OCI-LY7 (cell line): ENCODE data around the gene PCSK9. TPM values are rescaled to one million over a fixed set of nuclear protein-coding genes. Genes with fewer than 3 reads are reported as not detected.

Experiments used
- BruUV-seq: library from RNA; stranded (reverse); fragments of 400-500 nt; replicated peaks from 2 replicates; lab custom pipeline; 2021; lab: Mats Ljungman, UMichigan
- CTCF ChIA-PET: fragments of 300-600 bp; sonication (Branson Sonifier 250); formaldehyde crosslinking; loops from one replicate; lab custom pipeline; 2022; ENCODE audit warnings: antibody characterized with exemption; ENCODE audit not compliant: unreplicated experiment; lab: Charles Lee
- POLR2A ChIA-PET: fragments of 300-600 bp; sonication (Branson Sonifier 250); formaldehyde crosslinking; loops from one replicate; lab custom pipeline; 2022; ENCODE audit warnings: antibody characterized with exemption; lab: Charles Lee
- DNase-seq: peaks from one replicate; pipeline ENCODE4 v3.0.0-alpha.2; 2015; ENCODE audit warnings: low spot score
- H2AFZ ChIP-seq: fragments of 200-600 bp; sonication (generic), shearing (Covaris generic); 2 replicates; pipeline ENCODE4 v1.6.1; 2014; ENCODE audit warnings: mild to moderate bottlenecking, antibody characterized with exemption, low read length, moderate library complexity
- H3K27ac ChIP-seq: fragments of 200-600 bp; sonication (generic); 2 replicates; pipeline ENCODE4 v1.5.1; 2014; ENCODE audit warnings: mixed run types, low read depth, mild to moderate bottlenecking, moderate library complexity, low read length, inconsistent platforms; ENCODE audit not compliant: poor library complexity, severe bottlenecking
- H3K36me3 ChIP-seq: fragments of 200-600 bp; sonication (generic); 2 replicates; pipeline ENCODE4 v1.6.1; 2014; ENCODE audit warnings: mild to moderate bottlenecking, antibody characterized with exemption, low read length, moderate library complexity, mixed read lengths; ENCODE audit not compliant: insufficient read depth
- H3K4me1 ChIP-seq: fragments of 200-600 bp; sonication (generic); 2 replicates; pipeline ENCODE4 v1.5.1; 2014; ENCODE audit warnings: mild to moderate bottlenecking, low read length; ENCODE audit not compliant: insufficient read depth, poor library complexity, severe bottlenecking
- H3K4me2 ChIP-seq: fragments of 200-600 bp; sonication (generic); 2 replicates; pipeline ENCODE4 v1.6.1; 2014; ENCODE audit warnings: mild to moderate bottlenecking, low read length
- H3K4me3 ChIP-seq: fragments of 200-600 bp; sonication (generic); 2 replicates; pipeline ENCODE4 v1.5.1; 2014; ENCODE audit warnings: mild to moderate bottlenecking, low read depth, low read length; ENCODE audit not compliant: poor library complexity, severe bottlenecking
- H3K79me2 ChIP-seq: fragments of 200-600 bp; sonication (generic); 2 replicates; pipeline ENCODE4 v1.6.1; 2016; ENCODE audit warnings: low read depth, mild to moderate bottlenecking, low read length, moderate library complexity, mixed read lengths; ENCODE audit not compliant: insufficient read depth
- H3K9me2 ChIP-seq: fragments of 200-600 bp; sonication (generic); 2 replicates; pipeline ENCODE4 v1.6.1; 2016; ENCODE audit warnings: mild to moderate bottlenecking, low read length, mixed read lengths; ENCODE audit not compliant: insufficient read depth
- H3K9me3 ChIP-seq: fragments of 200-600 bp; sonication (generic); 2 replicates; pipeline ENCODE4 v1.6.1; 2014; ENCODE audit warnings: mild to moderate bottlenecking, mixed run types, low read length, mixed read lengths
- H4K20me1 ChIP-seq: fragments of 200-600 bp; sonication (generic); 2 replicates; pipeline ENCODE4 v1.6.1; 2014; ENCODE audit warnings: mild to moderate bottlenecking, antibody characterized with exemption, low read length, moderate library complexity, mixed read lengths; ENCODE audit not compliant: insufficient read depth
- EZH2phosphoT487 ChIP-seq: fragments of 200-600 bp; sonication (generic); IDR thresholded peaks from 2 replicates; pipeline ENCODE4 v1.6.1; 2018; ENCODE audit warnings: low read depth, borderline replicate concordance, mild to moderate bottlenecking, mixed run types, antibody characterized with exemption, low read length, moderate library complexity, mixed read lengths
- intact Hi-C: fragments of 100-400 bp; cut with micrococcal nuclease; formaldehyde crosslinking; loops from one replicate; pipeline ENCODE4 v1.10.0; 2022; ENCODE audit not compliant: unreplicated experiment
- total RNA-seq, 2 experiments: library from RNA; depleted of rRNA in 1 of 2; stranded (reverse); fragments of >200 nt in 1 of 2; shearing (Covaris generic) in 1 of 2; gene quantifications; 2 replicates each; pipeline ENCODE4 v1.2.3, GENCODE V29; 2014 to 2022
- TF ChIP-seq, protein P1 (sequence below): fragments of 200-600 bp; sonication (generic); conservative IDR thresholded peaks from 2 replicates; pipeline ENCODE4 v1.5.1; 2014; ENCODE audit warnings: mild to moderate bottlenecking, antibody characterized with exemption, low read length, moderate library complexity, mixed read lengths

Gene PCSK9
- total RNA-seq, 2 experiments from 2014 or later, result not detected

- no peaks in the 10 kb centered on the region for H3K9me3 ChIP-seq
- no peaks in the 10 kb centered on the region for H3K4me1 ChIP-seq
- no peak overlapping the region for H3K4me2 ChIP-seq
- H2AFZ ChIP-seq, result no peak overlapping the region
- POLR2A ChIA-PET, result no interaction called here
- intact Hi-C loops, result no loop called here
- no peaks in the 10 kb centered on the region; the same call in 1 of the 2 replicates for H4K20me1 ChIP-seq
- no peak for TF ChIP-seq EZH2phosphoT487
- TF ChIP-seq, protein P1, sequence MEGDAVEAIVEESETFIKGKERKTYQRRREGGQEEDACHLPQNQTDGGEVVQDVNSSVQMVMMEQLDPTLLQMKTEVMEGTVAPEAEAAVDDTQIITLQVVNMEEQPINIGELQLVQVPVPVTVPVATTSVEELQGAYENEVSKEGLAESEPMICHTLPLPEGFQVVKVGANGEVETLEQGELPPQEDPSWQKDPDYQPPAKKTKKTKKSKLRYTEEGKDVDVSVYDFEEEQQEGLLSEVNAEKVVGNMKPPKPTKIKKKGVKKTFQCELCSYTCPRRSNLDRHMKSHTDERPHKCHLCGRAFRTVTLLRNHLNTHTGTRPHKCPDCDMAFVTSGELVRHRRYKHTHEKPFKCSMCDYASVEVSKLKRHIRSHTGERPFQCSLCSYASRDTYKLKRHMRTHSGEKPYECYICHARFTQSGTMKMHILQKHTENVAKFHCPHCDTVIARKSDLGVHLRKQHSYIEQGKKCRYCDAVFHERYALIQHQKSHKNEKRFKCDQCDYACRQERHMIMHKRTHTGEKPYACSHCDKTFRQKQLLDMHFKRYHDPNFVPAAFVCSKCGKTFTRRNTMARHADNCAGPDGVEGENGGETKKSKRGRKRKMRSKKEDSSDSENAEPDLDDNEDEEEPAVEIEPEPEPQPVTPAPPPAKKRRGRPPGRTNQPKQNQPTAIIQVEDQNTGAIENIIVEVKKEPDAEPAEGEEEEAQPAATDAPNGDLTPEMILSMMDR, result no peak
- H3K27ac ChIP-seq, result no peak overlapping the region
- H3K9me2 ChIP-seq, result no peaks in the 10 kb centered on the region
- DNase-seq, result no peak
- no TSS peak for BruUV-seq
- H3K36me3 ChIP-seq, result no peaks in the 10 kb centered on the region
- CTCF ChIA-PET, result no interaction called here
- H3K4me3 ChIP-seq, result no peak overlapping the region
- no peaks in the 10 kb centered on the region for H3K79me2 ChIP-seq
Measured at GRCh38 chr1:55015123-55015522, 24.2 kb upstream of the PCSK9 start.

- TF ChIP-seq, protein P1, result no peak
- TF ChIP-seq EZH2phosphoT487, result no peak
- DNase-seq, result no peak
- intact Hi-C loops, result no loop called here
- Histone ChIP-seq H3K36me3 (no peaks in the 10 kb centered on the region), H3K79me2 (no peaks in the 10 kb centered on the region), H3K4me1 (no peaks in the 10 kb centered on the region), H3K4me2 (no peak overlapping the region), H3K27ac (no peak overlapping the region), H2AFZ (no peak overlapping the region), H4K20me1 (no peaks in the 10 kb centered on the region; the same call in 1 of the 2 replicates), H3K9me3 (no peaks in the 10 kb centered on the region), H3K9me2 (no peaks in the 10 kb centered on the region), H3K4me3 (no peak overlapping the region)
- BruUV-seq, result no TSS peak
- POLR2A ChIA-PET, result interaction anchor here (0.7 kb wide), 1 partner anchor 458 kb away, joined by 3 read pairs; no protein-coding TSS in a partner anchor
- CTCF ChIA-PET, result interaction anchor here (0.7 kb wide), 1 partner anchor 19 kb away, joined by 3 read pairs; no protein-coding TSS in a partner anchor
Measured at GRCh38 chr1:55015731-55016620, 23.4 kb upstream of the PCSK9 start.

DNA sequence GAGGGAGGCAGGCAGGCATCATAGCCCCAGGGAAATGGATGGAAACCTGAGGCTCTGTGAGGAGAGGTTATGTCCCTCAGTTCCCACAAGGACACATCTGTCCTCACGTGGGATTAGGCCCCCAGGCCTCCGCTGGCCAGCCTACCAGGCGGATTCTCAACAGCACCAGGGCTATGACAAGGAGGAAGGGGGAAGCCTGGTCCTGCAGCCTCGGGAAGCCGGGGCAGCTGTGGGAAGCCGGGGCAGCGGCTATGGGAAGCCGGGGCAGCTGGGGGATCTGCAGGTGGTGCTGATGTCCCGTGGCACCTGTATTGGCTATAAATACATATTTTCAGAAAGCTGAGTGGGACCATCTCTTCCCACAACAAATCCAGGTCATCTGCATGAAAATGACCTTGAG, 21.0 kb upstream of the PCSK9 start:
- intact Hi-C loops, result no loop called here
- Histone ChIP-seq H3K27ac (no peak overlapping the region), H4K20me1 (no peaks in the 10 kb centered on the region; the same call in 1 of the 2 replicates), H3K79me2 (no peaks in the 10 kb centered on the region), H3K4me2 (no peak overlapping the region), H3K36me3 (no peaks in the 10 kb centered on the region), H2AFZ (no peak overlapping the region), H3K4me3 (no peak overlapping the region), H3K9me2 (no peaks in the 10 kb centered on the region), H3K9me3 (no peaks in the 10 kb centered on the region), H3K4me1 (no peaks in the 10 kb centered on the region)
- TF ChIP-seq EZH2phosphoT487, result no peak
- TF ChIP-seq, protein P1, result no peak
- ChIA-PET POLR2A (interaction anchor here (0.7 kb wide), 1 partner anchor 59 kb away, joined by 3 read pairs; no protein-coding TSS in a partner anchor), CTCF (no interaction called here)
- no TSS peak for BruUV-seq
- DNase-seq, result no peak
